Right lobe of liver (tissue), 4 donors: ENCODE results near the gene SNAP25.

Experiments
- POLR2A ChIP-seq: fragments of 450-650 bp; IDR thresholded peaks from one replicate; pipeline ENCODE4 v1.6.1; 2017; ENCODE audit warnings: antibody characterized with exemption, mild to moderate bottlenecking
- TF ChIP-seq, protein P1 (sequence below), 4 donors: fragments of 200-600 bp in 3 of 4; fragments of 450-650 bp in 1 of 4; IDR thresholded peaks; one replicate each; pipeline versions ENCODE4 v1.5.1 to v1.8.0; 2016 to 2022; ENCODE audit warnings: antibody characterized with exemption in 4 of 4, mild to moderate bottlenecking in 2 of 4
- donor health status: DM: no; HTN: no; CAD: no.
- donor health status: DM: no; HTN: no; CAD: no.
- donor health status: DM: no; HTN: yes; CAD: no.

DNA sequence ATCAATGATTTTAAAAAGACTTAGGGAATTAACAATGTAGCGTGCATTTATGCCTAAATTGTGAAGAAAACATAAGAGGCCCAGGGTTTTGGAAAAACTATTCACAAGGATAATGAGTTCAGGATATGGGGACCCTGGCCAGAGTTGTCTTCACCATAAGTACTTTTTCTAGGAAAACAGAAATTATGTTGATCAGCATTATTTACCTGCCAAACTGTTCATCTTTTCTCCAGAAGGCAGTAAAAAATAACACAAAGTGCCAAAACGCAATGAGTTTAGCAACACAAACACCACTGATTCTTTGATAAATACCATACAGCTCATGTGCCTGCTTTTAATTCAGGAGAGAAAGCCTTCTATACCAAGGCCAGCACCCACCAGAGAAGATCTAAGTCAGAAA lies 43.1 kb downstream of the SNAP25 start:
- TF ChIP-seq POLR2A = no peak
- TF ChIP-seq, protein P1, sequence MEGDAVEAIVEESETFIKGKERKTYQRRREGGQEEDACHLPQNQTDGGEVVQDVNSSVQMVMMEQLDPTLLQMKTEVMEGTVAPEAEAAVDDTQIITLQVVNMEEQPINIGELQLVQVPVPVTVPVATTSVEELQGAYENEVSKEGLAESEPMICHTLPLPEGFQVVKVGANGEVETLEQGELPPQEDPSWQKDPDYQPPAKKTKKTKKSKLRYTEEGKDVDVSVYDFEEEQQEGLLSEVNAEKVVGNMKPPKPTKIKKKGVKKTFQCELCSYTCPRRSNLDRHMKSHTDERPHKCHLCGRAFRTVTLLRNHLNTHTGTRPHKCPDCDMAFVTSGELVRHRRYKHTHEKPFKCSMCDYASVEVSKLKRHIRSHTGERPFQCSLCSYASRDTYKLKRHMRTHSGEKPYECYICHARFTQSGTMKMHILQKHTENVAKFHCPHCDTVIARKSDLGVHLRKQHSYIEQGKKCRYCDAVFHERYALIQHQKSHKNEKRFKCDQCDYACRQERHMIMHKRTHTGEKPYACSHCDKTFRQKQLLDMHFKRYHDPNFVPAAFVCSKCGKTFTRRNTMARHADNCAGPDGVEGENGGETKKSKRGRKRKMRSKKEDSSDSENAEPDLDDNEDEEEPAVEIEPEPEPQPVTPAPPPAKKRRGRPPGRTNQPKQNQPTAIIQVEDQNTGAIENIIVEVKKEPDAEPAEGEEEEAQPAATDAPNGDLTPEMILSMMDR (IDR thresholded peaks at IDR 0.05) = no peak
